IPS DF 19.7 (cell line): ENCODE data around the gene MTA2.

Source experiments
- DNase-seq: peaks from one replicate; pipeline ENCODE4 v3.0.0-alpha.2; 2013; ENCODE audit warnings: low read depth, low spot score

MTA2 gene

GRCh38 chr11:62546929-62547625 is 54.6 kb downstream of the MTA2 start:
- no peak for DNase-seq

GRCh38 chr11:62546244-62546928 is 55.3 kb downstream of the MTA2 start, which contains the start of gene AHNAK:
Gene AHNAK (minus strand): TSS chr11:62546806. CDS start chr11:62536098, 10,708 bp downstream.
- no peak for DNase-seq

GRCh38 chr11:62545437-62546243 is 56.0 kb downstream of the MTA2 start:
- no peak for DNase-seq

GRCh38 chr11:62544581-62545436 is 56.9 kb downstream of the MTA2 start:
- DNase-seq, result no peak

- DNase-seq, result no peak
Measured at GRCh38 chr11:62543680-62544444, 57.8 kb downstream of the MTA2 start.
